ENCODE results near the gene PTHLH. TPM values are rescaled to one million over a fixed set of nuclear protein-coding genes. Genes with fewer than 3 reads are reported as not detected.

Gene PTHLH
- polyA plus RNA-seq, 1 of the 3 experiments (the other 2 are of a cell fraction): 29.0 TPM

DNA sequence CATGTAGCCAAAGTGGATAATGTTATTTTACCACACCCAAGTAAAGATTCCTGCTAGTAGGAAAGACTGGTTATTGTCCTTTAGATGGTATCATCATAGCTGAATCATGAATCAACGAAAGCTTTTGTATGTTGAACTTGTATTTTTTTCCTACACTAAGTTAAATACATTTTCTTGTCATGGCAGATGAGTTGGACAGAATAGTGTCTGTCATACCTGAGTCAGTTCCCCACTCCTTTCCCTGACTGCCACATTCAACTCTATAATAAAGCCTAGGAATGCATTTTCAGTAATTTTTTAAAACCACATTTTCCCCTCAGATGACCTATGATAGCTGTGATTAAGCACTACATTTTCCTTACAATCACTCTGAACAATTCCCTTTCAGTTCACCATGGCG lies 9.3 kb upstream of the PTHLH start (continued):
- TF ChIP-seq CHD2 (IDR thresholded peaks at IDR 0.05; ENCODE audit: low read length, partially characterized antibody) (no peak), FOSL2 (IDR thresholded peaks at IDR 0.05; ENCODE audit: borderline replicate concordance, low read depth) (peak; percentile 86), RXRA (IDR thresholded peaks at IDR 0.05; ENCODE audit: borderline replicate concordance, low read depth) (peak; percentile 92; the same call in 1 of the 2 replicates), ELF1 (IDR thresholded peaks at IDR 0.05) (no peak), TCF12 (IDR thresholded peaks at IDR 0.05) (peak; percentile 87), SMC3 (IDR thresholded peaks at IDR 0.05; ENCODE audit: low read depth, low read length) (no peak), EP300 (IDR thresholded peaks at IDR 0.05; ENCODE audit: borderline replicate concordance in 1 of 2, low read depth in 1 of 2, low read length in 1 of 2) (peak in 1 of 2 experiments; percentile 90; a peak in 2 of 4 replicates), FOXM1 (IDR thresholded peaks at IDR 0.05; ENCODE audit: low read depth) (peak; percentile 88; the same call in 1 of the 2 replicates), MXI1 (IDR thresholded peaks at IDR 0.05; ENCODE audit: low read depth, low read length) (no peak), RFX5 (IDR thresholded peaks at IDR 0.05; ENCODE audit: low read length) (no peak)
- TF ChIP-seq, protein P1, sequence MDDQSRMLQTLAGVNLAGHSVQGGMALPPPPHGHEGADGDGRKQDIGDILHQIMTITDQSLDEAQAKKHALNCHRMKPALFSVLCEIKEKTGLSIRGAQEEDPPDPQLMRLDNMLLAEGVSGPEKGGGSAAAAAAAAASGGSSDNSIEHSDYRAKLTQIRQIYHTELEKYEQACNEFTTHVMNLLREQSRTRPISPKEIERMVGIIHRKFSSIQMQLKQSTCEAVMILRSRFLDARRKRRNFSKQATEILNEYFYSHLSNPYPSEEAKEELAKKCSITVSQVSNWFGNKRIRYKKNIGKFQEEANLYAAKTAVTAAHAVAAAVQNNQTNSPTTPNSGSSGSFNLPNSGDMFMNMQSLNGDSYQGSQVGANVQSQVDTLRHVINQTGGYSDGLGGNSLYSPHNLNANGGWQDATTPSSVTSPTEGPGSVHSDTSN (IDR thresholded peaks at IDR 0.05): peak; percentile 91
- TF ChIP-seq, protein P2, sequence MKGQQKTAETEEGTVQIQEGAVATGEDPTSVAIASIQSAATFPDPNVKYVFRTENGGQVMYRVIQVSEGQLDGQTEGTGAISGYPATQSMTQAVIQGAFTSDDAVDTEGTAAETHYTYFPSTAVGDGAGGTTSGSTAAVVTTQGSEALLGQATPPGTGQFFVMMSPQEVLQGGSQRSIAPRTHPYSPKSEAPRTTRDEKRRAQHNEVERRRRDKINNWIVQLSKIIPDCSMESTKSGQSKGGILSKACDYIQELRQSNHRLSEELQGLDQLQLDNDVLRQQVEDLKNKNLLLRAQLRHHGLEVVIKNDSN (IDR thresholded peaks at IDR 0.05; ENCODE audit: borderline replicate concordance, low read depth): no peak
- TF ChIP-seq, protein P3, sequence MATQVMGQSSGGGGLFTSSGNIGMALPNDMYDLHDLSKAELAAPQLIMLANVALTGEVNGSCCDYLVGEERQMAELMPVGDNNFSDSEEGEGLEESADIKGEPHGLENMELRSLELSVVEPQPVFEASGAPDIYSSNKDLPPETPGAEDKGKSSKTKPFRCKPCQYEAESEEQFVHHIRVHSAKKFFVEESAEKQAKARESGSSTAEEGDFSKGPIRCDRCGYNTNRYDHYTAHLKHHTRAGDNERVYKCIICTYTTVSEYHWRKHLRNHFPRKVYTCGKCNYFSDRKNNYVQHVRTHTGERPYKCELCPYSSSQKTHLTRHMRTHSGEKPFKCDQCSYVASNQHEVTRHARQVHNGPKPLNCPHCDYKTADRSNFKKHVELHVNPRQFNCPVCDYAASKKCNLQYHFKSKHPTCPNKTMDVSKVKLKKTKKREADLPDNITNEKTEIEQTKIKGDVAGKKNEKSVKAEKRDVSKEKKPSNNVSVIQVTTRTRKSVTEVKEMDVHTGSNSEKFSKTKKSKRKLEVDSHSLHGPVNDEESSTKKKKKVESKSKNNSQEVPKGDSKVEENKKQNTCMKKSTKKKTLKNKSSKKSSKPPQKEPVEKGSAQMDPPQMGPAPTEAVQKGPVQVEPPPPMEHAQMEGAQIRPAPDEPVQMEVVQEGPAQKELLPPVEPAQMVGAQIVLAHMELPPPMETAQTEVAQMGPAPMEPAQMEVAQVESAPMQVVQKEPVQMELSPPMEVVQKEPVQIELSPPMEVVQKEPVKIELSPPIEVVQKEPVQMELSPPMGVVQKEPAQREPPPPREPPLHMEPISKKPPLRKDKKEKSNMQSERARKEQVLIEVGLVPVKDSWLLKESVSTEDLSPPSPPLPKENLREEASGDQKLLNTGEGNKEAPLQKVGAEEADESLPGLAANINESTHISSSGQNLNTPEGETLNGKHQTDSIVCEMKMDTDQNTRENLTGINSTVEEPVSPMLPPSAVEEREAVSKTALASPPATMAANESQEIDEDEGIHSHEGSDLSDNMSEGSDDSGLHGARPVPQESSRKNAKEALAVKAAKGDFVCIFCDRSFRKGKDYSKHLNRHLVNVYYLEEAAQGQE (IDR thresholded peaks at IDR 0.05; ENCODE audit: low read depth, low read length): no peak
- TF ChIP-seq, protein P4, sequence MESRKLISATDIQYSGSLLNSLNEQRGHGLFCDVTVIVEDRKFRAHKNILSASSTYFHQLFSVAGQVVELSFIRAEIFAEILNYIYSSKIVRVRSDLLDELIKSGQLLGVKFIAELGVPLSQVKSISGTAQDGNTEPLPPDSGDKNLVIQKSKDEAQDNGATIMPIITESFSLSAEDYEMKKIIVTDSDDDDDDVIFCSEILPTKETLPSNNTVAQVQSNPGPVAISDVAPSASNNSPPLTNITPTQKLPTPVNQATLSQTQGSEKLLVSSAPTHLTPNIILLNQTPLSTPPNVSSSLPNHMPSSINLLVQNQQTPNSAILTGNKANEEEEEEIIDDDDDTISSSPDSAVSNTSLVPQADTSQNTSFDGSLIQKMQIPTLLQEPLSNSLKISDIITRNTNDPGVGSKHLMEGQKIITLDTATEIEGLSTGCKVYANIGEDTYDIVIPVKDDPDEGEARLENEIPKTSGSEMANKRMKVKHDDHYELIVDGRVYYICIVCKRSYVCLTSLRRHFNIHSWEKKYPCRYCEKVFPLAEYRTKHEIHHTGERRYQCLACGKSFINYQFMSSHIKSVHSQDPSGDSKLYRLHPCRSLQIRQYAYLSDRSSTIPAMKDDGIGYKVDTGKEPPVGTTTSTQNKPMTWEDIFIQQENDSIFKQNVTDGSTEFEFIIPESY (IDR thresholded peaks at IDR 0.05; ENCODE audit: borderline replicate concordance, low read depth): no peak
- TF ChIP-seq, protein P5, sequence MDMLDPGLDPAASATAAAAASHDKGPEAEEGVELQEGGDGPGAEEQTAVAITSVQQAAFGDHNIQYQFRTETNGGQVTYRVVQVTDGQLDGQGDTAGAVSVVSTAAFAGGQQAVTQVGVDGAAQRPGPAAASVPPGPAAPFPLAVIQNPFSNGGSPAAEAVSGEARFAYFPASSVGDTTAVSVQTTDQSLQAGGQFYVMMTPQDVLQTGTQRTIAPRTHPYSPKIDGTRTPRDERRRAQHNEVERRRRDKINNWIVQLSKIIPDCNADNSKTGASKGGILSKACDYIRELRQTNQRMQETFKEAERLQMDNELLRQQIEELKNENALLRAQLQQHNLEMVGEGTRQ (IDR thresholded peaks at IDR 0.05; ENCODE audit: borderline replicate concordance, low read depth, low read length): no peak

Measured in SK-N-SH (cell line).